NCI-H1930 (cell line): Measurements from ENCODE around the gene RAP1A.

ENCODE experiments used
- DNase-seq, 2 experiments: peaks; one replicate each; lab custom pipeline; 2025; lab: John Stamatoyannopoulos, UW

RAP1A gene

GRCh38 chr1:111619635-111620440, at the start of gene RAP1A:
Gene RAP1A, plus strand, starts transcription at chr1:111619789. Its CDS starts 71,572 bp downstream, at chr1:111691361.
- DNase-seq = peak; percentile 68 to 91

- DNase-seq = no peak
Measured at GRCh38 chr1:111569913-111570312, 49.7 kb upstream of the RAP1A start.

GRCh38 chr1:111570781-111571181, 48.8 kb upstream of the RAP1A start:
- DNase-seq = no peak

GRCh38 chr1:111571239-111571638, 48.4 kb upstream of the RAP1A start:
- DNase-seq = no peak

- DNase-seq = no peak
Measured at GRCh38 chr1:111571987-111572386, 47.6 kb upstream of the RAP1A start.

GRCh38 chr1:111576547-111576946, 43.0 kb upstream of the RAP1A start:
- DNase-seq = no peak

- DNase-seq = no peak
Measured at GRCh38 chr1:111577814-111578213, 41.8 kb upstream of the RAP1A start.

- no peak for DNase-seq
Measured at GRCh38 chr1:111581166-111581565, 38.4 kb upstream of the RAP1A start.

GRCh38 chr1:111582016-111582415, 37.6 kb upstream of the RAP1A start:
- no peak for DNase-seq

GRCh38 chr1:111582644-111583618, 36.7 kb upstream of the RAP1A start:
- DNase-seq = no peak

- no peak for DNase-seq
Measured at GRCh38 chr1:111585447-111586086, 34.0 kb upstream of the RAP1A start.

GRCh38 chr1:111586112-111586511, 33.5 kb upstream of the RAP1A start:
- no peak for DNase-seq

GRCh38 chr1:111587509-111588174, 31.9 kb upstream of the RAP1A start:
- no peak for DNase-seq

- no peak for DNase-seq
Measured at GRCh38 chr1:111591937-111592336, 27.7 kb upstream of the RAP1A start.

GRCh38 chr1:111592389-111593361, 26.9 kb upstream of the RAP1A start:
- DNase-seq = peak in 1 of 2 experiments; percentile 1

GRCh38 chr1:111593403-111594305, 25.9 kb upstream of the RAP1A start:
- no peak for DNase-seq

- no peak for DNase-seq
Measured at GRCh38 chr1:111594306-111594693, 25.3 kb upstream of the RAP1A start.

- no peak for DNase-seq
Measured at GRCh38 chr1:111595807-111596206, 23.8 kb upstream of the RAP1A start.

- no peak for DNase-seq
Measured at GRCh38 chr1:111596499-111596898, 23.1 kb upstream of the RAP1A start.
